ENCODE results near the gene DCHS1.
"Not testable (repeated sequence)": the region's sequence is repeated elsewhere in the genome, so short reads cannot be mapped to it uniquely, and the experiment has no call there.

DCHS1 gene, protein sequence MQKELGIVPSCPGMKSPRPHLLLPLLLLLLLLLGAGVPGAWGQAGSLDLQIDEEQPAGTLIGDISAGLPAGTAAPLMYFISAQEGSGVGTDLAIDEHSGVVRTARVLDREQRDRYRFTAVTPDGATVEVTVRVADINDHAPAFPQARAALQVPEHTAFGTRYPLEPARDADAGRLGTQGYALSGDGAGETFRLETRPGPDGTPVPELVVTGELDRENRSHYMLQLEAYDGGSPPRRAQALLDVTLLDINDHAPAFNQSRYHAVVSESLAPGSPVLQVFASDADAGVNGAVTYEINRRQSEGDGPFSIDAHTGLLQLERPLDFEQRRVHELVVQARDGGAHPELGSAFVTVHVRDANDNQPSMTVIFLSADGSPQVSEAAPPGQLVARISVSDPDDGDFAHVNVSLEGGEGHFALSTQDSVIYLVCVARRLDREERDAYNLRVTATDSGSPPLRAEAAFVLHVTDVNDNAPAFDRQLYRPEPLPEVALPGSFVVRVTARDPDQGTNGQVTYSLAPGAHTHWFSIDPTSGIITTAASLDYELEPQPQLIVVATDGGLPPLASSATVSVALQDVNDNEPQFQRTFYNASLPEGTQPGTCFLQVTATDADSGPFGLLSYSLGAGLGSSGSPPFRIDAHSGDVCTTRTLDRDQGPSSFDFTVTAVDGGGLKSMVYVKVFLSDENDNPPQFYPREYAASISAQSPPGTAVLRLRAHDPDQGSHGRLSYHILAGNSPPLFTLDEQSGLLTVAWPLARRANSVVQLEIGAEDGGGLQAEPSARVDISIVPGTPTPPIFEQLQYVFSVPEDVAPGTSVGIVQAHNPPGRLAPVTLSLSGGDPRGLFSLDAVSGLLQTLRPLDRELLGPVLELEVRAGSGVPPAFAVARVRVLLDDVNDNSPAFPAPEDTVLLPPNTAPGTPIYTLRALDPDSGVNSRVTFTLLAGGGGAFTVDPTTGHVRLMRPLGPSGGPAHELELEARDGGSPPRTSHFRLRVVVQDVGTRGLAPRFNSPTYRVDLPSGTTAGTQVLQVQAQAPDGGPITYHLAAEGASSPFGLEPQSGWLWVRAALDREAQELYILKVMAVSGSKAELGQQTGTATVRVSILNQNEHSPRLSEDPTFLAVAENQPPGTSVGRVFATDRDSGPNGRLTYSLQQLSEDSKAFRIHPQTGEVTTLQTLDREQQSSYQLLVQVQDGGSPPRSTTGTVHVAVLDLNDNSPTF (N-terminal part only)

DNA sequence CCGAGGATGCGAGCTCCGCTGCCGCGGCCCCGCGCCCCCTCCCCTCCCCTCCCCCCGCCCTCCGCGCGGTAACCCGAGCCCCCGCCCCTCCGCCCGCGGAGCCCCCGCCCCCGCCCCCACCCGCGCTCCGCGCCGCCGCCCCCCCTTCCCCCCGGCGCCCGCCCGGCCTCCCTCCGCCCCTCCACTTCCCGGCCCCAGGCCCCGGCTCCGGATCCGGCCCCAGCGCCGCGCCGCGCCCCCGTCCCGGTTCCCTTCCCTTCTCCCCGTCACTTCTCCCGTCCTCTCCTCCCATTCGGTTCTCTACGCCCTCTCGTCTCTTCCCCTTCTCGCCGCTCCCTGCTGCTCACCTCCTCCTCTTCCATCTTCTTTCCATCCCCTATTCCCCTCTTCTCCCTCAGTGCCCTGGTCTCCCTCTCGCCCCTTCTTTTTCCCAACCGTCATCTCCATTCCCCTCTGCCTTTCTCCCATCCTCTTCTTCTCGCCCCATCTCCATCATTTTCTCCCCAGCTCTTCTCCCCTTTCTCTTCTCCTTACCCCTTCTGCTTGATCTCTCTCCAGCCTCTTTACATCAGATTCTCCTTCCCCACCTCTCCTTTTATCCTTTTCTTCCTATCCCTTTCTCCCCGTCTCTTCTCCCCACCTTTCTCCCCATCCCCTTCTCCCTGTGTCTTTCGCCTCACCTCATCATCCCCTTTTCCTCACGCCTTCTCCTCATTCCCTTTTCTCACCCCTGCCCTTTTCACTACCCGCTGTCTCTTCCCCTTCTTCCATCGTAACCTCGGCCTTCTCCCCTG is at the start of gene DCHS1:
Gene DCHS1 (minus strand): TSS at position 20 of the 794 bp plus-strand sequence. CDS start 14,196 bp downstream, outside the sequence.
- DNase-seq = peak; percentile 72

GRCh38 chr11:6703247-6704063 is 47.8 kb upstream of the DCHS1 start:
- peak; percentile 86 for DNase-seq

DNA sequence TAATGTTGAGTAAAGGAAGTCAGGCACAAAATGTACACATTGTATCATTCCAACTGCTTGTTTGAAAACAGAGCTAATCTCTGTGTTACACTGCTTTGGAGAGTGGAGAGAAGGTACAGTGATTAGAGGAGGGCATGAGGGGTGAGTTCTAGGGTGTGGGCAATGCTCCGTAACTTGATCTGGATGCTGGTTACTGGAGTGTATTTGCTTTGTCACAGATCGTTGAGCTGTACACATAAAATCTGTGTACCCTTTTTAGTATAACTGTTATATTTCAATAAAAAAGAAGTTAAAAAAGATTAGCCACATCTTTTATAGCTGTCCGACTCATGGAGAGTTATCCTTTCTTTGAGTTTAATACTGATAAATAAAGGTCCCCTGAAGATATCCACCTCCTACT is 46.3 kb upstream of the DCHS1 start:
- peak; percentile 25 for DNase-seq

GRCh38 chr11:6695377-6695776 is 39.8 kb upstream of the DCHS1 start:
- DNase-seq = no peak

DNA sequence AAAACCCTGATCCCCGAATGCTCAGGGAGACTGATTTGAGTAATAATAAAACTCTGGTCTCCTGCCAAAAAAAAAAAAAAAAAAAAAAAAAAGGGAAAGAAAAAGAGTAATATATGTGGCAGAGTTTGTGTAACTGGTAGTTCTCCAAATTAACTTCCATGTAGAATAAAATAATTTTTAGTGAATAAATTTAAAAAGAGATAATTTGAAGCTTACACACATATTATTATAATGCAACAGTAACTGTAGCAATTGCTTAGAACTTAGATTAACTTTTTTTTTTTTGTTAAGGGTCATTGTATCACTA is 38.6 kb upstream of the DCHS1 start:
- DNase-seq = no peak

- DNase-seq = no peak
Measured at GRCh38 chr11:6693342-6694228, 38.0 kb upstream of the DCHS1 start.

DNA sequence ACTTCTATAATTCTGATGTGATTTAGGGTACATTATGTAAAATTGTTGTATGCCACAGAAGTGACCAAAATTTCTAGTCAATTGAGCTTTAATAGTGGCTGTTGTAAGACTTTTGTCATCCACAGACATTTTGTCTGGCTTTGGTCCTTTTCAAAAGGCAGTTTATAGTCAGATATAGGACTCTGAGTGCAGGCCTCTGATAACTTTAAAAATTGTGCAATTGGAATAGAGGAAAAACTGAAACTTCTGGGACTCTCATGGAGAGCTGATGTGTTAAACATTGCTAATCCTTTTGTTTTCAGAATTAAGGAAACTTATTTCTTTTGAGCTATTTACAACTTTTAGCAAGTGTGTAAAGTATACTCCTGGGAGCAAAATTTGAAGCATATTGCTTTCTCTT is 36.5 kb upstream of the DCHS1 start:
- no peak for DNase-seq

DNA sequence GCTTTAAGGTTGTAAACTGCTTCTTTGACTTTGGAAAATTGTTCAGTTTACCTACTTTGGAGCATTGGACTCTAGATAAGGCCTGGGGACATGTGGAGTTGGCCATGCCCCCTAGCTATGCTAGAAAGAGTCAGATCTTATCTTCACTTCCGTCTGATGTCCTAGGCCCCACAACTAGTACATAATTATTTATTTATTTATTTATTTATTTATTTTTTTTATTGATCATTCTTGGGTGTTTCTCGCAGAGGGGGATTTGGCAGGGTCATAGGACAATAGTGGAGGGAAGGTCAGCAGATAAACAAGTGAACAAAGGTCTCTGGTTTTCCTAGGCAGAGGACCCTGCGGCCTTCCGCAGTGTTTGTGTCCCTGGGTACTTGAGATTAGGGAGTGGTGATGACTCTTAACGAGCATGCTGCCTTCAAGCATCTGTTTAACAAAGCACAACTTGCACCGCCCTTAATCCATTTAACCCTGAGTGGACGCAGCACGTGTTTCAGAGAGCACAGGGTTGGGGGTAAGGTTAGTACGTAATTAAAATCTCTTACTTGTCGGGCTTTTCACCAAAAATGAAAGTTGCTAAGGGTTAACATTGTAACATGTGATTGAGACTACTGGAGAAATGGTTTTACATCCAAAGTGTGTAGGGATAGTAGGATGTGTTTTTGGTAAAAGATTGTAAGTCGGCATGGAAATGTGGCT is 35.0 kb upstream of the DCHS1 start:
- DNase-seq = not testable (repeated sequence)

DNA sequence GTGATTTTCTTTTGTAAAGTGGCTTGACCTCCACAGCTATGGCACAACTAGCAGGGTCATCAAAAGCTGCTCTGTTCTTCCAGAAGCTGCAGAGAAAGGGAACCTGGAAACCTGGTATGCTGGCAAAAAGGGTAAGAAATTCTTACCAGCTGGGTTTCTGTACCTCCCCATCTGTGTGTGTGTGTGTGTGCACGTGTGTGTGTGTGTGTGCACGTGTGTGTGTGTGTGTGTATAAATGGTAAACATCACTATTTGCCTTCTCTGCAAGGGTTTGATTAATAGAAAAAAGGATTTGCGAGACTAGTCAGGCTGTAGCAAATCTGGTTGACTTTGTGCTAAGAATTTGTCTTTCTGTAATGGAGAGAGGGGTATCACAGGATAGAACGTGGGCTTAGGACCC is 32.3 kb upstream of the DCHS1 start:
- no peak for DNase-seq

DNA sequence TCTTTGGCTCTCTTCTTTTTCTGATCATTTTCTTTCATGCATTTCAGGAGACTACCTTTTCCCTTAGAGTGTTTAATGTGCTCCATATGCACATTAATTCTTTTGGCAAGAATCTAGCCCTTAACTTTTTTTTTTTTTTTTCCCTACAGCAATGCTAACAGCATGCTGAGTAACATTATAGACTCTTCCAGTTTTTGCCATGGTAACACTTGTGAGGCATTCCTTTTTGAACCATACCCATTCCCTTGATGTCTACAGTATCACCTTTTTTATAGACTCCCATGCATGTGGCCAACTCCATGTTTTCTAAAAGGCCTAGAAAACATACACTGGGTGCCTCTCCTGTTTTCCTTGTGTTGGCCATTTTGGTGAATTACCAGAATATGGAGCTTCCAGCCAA is 30.4 kb upstream of the DCHS1 start:
- DNase-seq = no peak

DNA sequence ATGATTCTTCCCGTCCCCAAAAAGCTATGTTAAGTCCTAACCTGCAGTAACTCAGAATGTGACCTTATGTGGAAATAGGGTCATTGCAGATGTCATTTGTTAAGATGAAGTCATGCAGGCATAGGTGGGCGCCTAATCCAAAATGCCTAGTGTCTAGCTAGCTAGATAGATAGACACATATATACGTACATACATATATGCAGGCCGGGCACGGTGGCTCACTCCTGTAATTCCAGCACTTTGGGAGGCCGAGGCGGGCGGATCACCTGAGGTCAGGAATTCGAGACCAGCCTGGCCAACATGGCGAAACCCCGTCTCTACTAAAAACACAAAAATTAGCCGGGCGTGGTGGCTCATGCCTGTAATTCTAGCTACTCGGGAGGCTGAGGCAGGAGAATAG is 28.5 kb upstream of the DCHS1 start:
- DNase-seq = peak; percentile 4

- peak; percentile 99 for DNase-seq
Measured at GRCh38 chr11:6682936-6683861, 27.6 kb upstream of the DCHS1 start, which contains the start of gene MRPL17. MRPL17 (minus strand) TSS chr11:6683340; CDS start chr11:6683296, 44 bp downstream.

DNA sequence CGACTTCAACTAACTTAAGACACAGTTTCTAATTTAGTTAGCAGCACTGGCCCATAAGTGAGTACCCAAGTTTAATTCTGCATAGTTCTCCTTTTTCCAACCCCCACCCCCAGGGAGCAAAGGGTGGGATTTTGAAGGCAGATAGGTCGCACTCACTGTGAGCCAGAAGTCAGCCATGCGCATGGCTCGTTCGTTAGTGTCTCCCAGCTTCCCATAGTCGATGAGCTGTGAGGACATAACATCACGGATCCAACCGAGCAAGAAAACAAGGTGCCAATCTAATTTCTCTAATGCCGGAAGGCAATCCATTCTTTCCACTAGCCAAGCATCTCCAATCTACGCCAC is 27.0 kb upstream of the DCHS1 start:
- DNase-seq = no peak

DNA sequence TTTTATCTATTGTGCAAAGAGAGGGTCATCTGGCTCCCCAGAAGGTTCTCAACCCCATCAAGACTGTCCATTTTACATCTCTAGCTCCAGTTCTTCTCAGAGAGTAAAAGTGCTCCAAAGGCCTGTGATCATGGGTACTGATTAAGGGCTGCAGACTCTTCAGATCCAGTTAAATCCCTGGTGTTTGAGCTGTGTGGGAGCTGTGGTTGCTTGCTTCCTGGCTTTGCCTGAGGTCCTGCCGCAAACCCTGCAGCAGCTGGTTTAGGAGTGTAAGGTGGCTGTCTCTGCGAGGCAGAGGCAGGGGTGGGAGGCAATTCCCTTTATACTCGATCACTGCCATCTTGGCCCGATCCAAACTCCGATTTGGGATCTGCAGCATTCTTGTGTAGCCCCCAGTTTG is 26.3 kb upstream of the DCHS1 start:
- peak; percentile 14 for DNase-seq

DNA sequence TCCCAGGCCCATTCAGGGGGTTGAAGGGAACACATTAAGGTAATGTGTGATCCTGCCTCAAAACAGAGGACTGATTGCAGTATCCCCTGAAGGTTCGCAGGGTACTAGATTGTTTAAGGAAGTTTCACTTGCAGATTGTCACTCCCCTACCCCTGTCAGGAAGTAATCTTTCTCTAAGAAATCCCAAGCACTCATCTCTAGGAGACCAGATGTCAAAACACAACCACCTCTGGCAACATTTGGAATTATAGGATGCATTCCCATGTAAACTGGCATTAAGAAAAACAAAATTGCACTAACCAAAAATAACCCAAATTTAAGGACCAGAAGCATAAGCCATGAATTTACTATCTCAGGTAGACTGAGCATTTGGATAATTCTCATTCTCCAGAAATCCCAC is 25.9 kb upstream of the DCHS1 start:
- DNase-seq = no peak

- no peak for DNase-seq
Measured at GRCh38 chr11:6677018-6677417, 21.4 kb upstream of the DCHS1 start.

DNA sequence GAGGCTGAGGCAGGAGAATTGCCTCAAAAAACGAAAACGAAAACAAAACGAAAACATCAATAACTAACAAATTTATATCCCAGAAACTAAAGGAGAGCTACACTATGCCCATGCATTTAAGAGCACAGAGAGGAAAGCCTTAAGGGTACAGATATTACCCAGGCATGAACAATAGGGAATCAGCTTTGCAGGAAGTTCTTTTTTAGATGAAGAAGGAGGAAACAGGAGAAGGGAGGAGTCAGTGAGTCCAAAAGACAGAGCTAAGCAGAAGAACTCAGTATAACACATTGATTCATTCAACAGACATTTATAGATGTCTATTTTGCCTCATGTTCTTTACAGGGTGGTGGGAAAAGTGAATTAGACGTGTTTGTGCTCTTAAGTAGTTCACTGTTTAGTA is 19.3 kb upstream of the DCHS1 start:
- no peak for DNase-seq

GRCh38 chr11:6674219-6674597 is 18.6 kb upstream of the DCHS1 start:
- no peak for DNase-seq
